Measurements from ENCODE around the gene BTBD7.

The BTBD7 gene

GRCh38 chr14:93318927-93319326, 13.9 kb downstream of the BTBD7 start:
- DNase-seq (ENCODE audit: insufficient read length, low spot score) (no peak), FAIRE-seq (no peak)
- TF ChIP-seq POU2F2 (IDR thresholded peaks at IDR 0.05; ENCODE audit: low read depth, low read length), result no peak
- no peak for TF ChIP-seq SPI1 (IDR thresholded peaks at IDR 0.05; ENCODE audit: low read depth, low read length)
- no peak for TF ChIP-seq POLR2A (IDR thresholded peaks at IDR 0.05; ENCODE audit: low read depth, low read length)
- no peak for TF ChIP-seq POLR2AphosphoS5 (IDR thresholded peaks at IDR 0.05; ENCODE audit: low read depth, low read length)
- TF ChIP-seq PAX5 (IDR thresholded peaks at IDR 0.05; ENCODE audit: insufficient read depth, low read length, severe bottlenecking), result peak; percentile 27
- TF ChIP-seq TAF1 (IDR thresholded peaks at IDR 0.05; ENCODE audit: low read depth, low read length), result no peak

- no peak for FAIRE-seq
- no peak for DNase-seq (ENCODE audit: insufficient read length, low spot score)
- TF ChIP-seq PAX5 (IDR thresholded peaks at IDR 0.05; ENCODE audit: insufficient read depth, low read length, severe bottlenecking) (no peak), POLR2AphosphoS5 (IDR thresholded peaks at IDR 0.05; ENCODE audit: low read depth, low read length) (no peak), POLR2A (IDR thresholded peaks at IDR 0.05; ENCODE audit: low read depth, low read length) (no peak), SPI1 (IDR thresholded peaks at IDR 0.05; ENCODE audit: low read depth, low read length) (no peak), TAF1 (IDR thresholded peaks at IDR 0.05; ENCODE audit: low read depth, low read length) (no peak), POU2F2 (IDR thresholded peaks at IDR 0.05; ENCODE audit: low read depth, low read length) (no peak)
These were observed 14.7 kb downstream of the BTBD7 start for GRCh38 chr14:93317875-93318807.

- peak; percentile 47 for FAIRE-seq
- DNase-seq (ENCODE audit: insufficient read length, low spot score), result no peak
- TF ChIP-seq SPI1 (IDR thresholded peaks at IDR 0.05; ENCODE audit: low read depth, low read length) (no peak), POLR2A (IDR thresholded peaks at IDR 0.05; ENCODE audit: low read depth, low read length) (no peak), POU2F2 (IDR thresholded peaks at IDR 0.05; ENCODE audit: low read depth, low read length) (no peak), TAF1 (IDR thresholded peaks at IDR 0.05; ENCODE audit: low read depth, low read length) (no peak), POLR2AphosphoS5 (IDR thresholded peaks at IDR 0.05; ENCODE audit: low read depth, low read length) (no peak), PAX5 (IDR thresholded peaks at IDR 0.05; ENCODE audit: insufficient read depth, low read length, severe bottlenecking) (no peak)
These were observed 15.5 kb downstream of the BTBD7 start for GRCh38 chr14:93317210-93317874.

GRCh38 chr14:93316716-93317115, 16.1 kb downstream of the BTBD7 start:
- DNase-seq (ENCODE audit: insufficient read length, low spot score) (no peak), FAIRE-seq (peak; percentile 47)
- TF ChIP-seq POLR2AphosphoS5 (IDR thresholded peaks at IDR 0.05; ENCODE audit: low read depth, low read length) (no peak), PAX5 (IDR thresholded peaks at IDR 0.05; ENCODE audit: insufficient read depth, low read length, severe bottlenecking) (no peak), POU2F2 (IDR thresholded peaks at IDR 0.05; ENCODE audit: low read depth, low read length) (no peak), TAF1 (IDR thresholded peaks at IDR 0.05; ENCODE audit: low read depth, low read length) (no peak), POLR2A (IDR thresholded peaks at IDR 0.05; ENCODE audit: low read depth, low read length) (no peak), SPI1 (IDR thresholded peaks at IDR 0.05; ENCODE audit: low read depth, low read length) (no peak)

GRCh38 chr14:93315575-93315974, 17.3 kb downstream of the BTBD7 start:
- FAIRE-seq (no peak), DNase-seq (ENCODE audit: insufficient read length, low spot score) (no peak)
- TF ChIP-seq SPI1 (IDR thresholded peaks at IDR 0.05; ENCODE audit: low read depth, low read length), result no peak

GRCh38 chr14:93311082-93311481, 21.8 kb downstream of the BTBD7 start:
- DNase-seq (ENCODE audit: insufficient read length, low spot score) (no peak), FAIRE-seq (peak; percentile 62)
- TF ChIP-seq TAF1 (IDR thresholded peaks at IDR 0.05; ENCODE audit: low read depth, low read length), result no peak
- no peak for TF ChIP-seq POU2F2 (IDR thresholded peaks at IDR 0.05; ENCODE audit: low read depth, low read length)
- no peak for TF ChIP-seq SPI1 (IDR thresholded peaks at IDR 0.05; ENCODE audit: low read depth, low read length)
- TF ChIP-seq POLR2AphosphoS5 (IDR thresholded peaks at IDR 0.05; ENCODE audit: low read depth, low read length), result no peak

- no peak for TF ChIP-seq POU2F2 (IDR thresholded peaks at IDR 0.05; ENCODE audit: low read depth, low read length)
- no peak for TF ChIP-seq POLR2AphosphoS5 (IDR thresholded peaks at IDR 0.05; ENCODE audit: low read depth, low read length)
- TF ChIP-seq TAF1 (IDR thresholded peaks at IDR 0.05; ENCODE audit: low read depth, low read length), result no peak
- no peak for TF ChIP-seq SPI1 (IDR thresholded peaks at IDR 0.05; ENCODE audit: low read depth, low read length)
- TF ChIP-seq POLR2A (IDR thresholded peaks at IDR 0.05; ENCODE audit: low read depth, low read length), result no peak
- no peak for TF ChIP-seq PAX5 (IDR thresholded peaks at IDR 0.05; ENCODE audit: insufficient read depth, low read length, severe bottlenecking)
- DNase-seq (ENCODE audit: insufficient read length, low spot score) (no peak), FAIRE-seq (no peak)
These were observed 23.3 kb downstream of the BTBD7 start for GRCh38 chr14:93309427-93309966.

GRCh38 chr14:93308686-93309345, 24.0 kb downstream of the BTBD7 start:
- FAIRE-seq (no peak), DNase-seq (ENCODE audit: insufficient read length, low spot score) (no peak)
- TF ChIP-seq SPI1 (IDR thresholded peaks at IDR 0.05; ENCODE audit: low read depth, low read length) (no peak), PAX5 (IDR thresholded peaks at IDR 0.05; ENCODE audit: insufficient read depth, low read length, severe bottlenecking) (no peak), TAF1 (IDR thresholded peaks at IDR 0.05; ENCODE audit: low read depth, low read length) (no peak), POU2F2 (IDR thresholded peaks at IDR 0.05; ENCODE audit: low read depth, low read length) (no peak), POLR2AphosphoS5 (IDR thresholded peaks at IDR 0.05; ENCODE audit: low read depth, low read length) (no peak), POLR2A (IDR thresholded peaks at IDR 0.05; ENCODE audit: low read depth, low read length) (no peak)

- DNase-seq (ENCODE audit: insufficient read length, low spot score) (no peak), FAIRE-seq (no peak)
- TF ChIP-seq POLR2A (IDR thresholded peaks at IDR 0.05; ENCODE audit: low read depth, low read length) (no peak), SPI1 (IDR thresholded peaks at IDR 0.05; ENCODE audit: low read depth, low read length) (no peak), TAF1 (IDR thresholded peaks at IDR 0.05; ENCODE audit: low read depth, low read length) (no peak), POLR2AphosphoS5 (IDR thresholded peaks at IDR 0.05; ENCODE audit: low read depth, low read length) (no peak), POU2F2 (IDR thresholded peaks at IDR 0.05; ENCODE audit: low read depth, low read length) (no peak), PAX5 (IDR thresholded peaks at IDR 0.05; ENCODE audit: insufficient read depth, low read length, severe bottlenecking) (no peak)
These were observed 26.0 kb downstream of the BTBD7 start for GRCh38 chr14:93306812-93307211.

Measured in GM12891 (cell line).